GM21529 (cell line): ENCODE results near the gene NRXN3.

Experiments
- ATAC-seq: cut with Tn5 transposase; IDR thresholded peaks from one replicate; pipeline ENCODE4 v1.9.1; 2021; ENCODE audit not compliant: unreplicated experiment

Gene NRXN3

GRCh38 chr14:79487632-79488031 is 1317.5 kb downstream of the NRXN3 start:
- ATAC-seq: no peak

DNA sequence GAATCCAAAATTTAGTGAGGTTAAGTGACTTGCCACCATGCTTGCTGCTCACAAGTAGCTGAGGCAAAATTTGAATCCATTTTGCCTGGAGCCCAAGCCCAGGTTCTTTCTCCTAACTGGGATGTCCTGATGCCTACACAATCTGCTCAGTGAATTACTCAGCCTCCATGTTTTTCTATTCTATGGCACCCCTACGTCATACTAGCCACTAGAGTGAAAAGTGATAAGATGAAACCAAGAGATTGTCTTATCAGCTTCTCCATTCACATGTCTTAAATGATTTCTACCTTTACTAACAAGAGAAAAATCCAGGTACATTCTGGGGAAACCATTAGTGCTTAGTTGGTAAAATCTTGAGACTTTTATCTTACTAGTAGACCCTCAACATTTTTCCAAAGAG is 1321.0 kb downstream of the NRXN3 start:
- no peak for ATAC-seq

DNA sequence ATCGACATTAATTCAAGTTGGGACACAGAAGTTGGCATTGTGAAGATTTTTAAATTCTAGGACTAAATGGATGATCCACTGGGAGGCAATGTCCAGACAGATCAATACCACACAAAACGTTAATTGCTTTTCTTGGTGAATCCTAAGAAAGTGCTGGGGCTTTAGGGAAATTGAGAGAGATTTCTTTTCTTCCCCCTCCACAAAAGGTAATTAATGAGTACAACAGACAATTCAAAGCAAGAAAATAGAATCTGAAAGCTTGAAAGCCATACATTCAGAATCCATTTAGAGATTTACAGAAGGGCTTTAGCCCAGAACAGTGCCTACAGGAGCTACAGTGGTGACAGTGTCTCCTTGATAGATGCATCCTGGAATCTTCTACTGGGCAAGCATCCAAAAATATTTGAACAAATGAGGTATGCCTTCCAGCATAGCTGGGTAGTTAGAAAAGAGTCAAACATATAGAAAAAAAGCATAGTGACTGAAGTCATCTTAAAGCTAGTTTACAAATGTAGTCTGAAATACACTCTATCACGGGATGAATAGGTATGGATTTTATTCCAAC is 1323.0 kb downstream of the NRXN3 start:
- no peak for ATAC-seq

DNA sequence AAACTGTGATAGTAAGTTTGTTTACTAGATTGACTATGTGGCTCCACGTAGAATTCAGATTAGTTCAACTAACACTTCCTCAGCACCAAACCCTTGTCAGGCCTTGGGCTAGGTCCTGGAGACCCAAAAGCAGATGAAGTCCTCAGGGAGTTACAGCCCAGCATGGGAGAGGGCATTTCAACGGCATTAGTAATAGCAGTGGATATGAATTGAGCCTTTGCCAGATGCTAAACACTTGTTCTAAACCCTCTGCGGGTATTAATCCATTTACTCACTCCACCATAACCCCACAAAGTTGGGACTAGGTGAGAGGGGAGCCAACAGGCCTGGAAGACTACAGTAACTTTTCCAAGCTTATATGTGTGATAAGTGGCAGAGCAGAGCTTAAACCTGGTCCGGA is 1326.5 kb downstream of the NRXN3 start:
- ATAC-seq: no peak

DNA sequence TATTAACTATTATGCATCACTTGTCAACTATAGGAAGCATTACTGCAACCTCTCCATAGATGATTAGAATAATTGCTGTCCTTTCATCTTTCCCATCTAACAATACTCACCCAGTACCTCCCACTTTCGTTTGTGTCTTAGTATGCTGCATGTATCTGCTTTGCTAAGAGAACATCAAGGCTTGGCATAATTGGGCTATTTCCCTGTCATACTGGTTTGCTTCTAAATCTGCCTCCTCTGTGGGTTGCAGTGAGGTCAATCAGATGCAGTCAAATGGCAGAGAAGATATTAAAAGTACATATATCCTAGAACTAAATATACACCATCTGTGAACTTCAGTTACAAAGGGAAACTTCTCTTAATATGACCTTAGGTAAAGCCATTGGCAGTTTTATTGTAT is 1330.3 kb downstream of the NRXN3 start:
- ATAC-seq: no peak

- ATAC-seq: no peak
These were observed 1332.1 kb downstream of the NRXN3 start for GRCh38 chr14:79502136-79502750.

DNA sequence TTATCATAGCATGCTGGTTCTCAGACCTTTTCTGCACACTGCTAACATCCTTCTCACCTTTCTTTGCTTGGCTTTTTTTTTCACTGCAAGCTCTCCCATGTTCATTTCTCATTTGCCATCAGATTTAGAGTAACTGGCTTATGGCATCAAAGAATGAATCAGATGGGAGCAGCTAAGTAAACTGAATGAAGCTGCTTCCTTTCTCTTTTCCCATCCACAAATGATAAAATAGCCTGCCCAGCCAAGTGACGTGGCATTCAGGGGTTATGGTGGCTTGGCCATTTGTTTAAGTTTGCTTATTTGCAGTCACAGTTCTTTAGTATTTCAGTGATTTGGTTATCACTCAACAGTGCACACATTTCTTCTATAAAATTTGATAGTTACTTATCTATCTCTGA is 1332.6 kb downstream of the NRXN3 start:
- no peak for ATAC-seq

GRCh38 chr14:79510659-79511058 is 1340.5 kb downstream of the NRXN3 start:
- ATAC-seq: no peak

DNA sequence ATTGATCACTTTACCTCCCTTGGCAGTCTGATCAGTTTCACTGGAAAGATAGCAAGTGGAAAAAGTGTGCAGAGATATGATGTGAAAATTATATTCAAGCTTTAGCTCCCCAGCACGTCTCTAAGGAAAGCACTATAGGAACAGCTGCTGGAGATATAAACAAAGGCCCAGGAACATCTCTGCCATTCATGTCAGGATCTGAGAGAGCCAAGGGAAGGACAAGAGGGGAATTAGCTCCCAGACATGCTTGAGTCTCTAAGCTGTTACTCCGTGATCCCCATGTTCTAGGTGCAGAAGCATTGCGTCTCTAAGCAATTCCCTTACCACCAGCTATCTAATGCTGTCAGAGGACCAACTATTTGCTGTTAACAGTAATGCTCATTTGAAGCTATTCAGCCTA is 1341.0 kb downstream of the NRXN3 start:
- no peak for ATAC-seq

- ATAC-seq: no peak
These were observed 1343.3 kb downstream of the NRXN3 start for GRCh38 chr14:79513446-79513845.

DNA sequence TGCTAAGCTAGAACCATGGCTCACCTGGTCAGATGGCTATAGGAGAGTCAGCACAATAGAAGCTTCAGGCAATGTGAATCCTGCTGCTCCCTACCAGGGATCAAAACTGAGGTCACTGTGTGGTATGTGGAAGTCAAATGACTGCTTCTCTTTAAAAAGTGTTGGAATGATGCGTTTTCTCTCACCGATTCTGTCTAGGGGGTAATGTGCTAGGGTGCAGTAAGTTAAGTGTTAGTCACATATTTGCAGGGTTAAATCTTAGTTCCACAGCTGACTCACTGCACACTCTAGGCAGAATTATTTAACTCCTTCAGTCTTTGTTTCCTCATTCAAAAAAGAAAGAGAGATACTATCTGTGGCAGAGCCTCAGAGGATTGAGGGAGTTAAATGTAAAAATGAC is 1344.5 kb downstream of the NRXN3 start:
- ATAC-seq: no peak

GRCh38 chr14:79515158-79515557 is 1345.0 kb downstream of the NRXN3 start:
- ATAC-seq: no peak

GRCh38 chr14:79516009-79516408 is 1345.8 kb downstream of the NRXN3 start:
- ATAC-seq: no peak

GRCh38 chr14:79525416-79525815 is 1355.2 kb downstream of the NRXN3 start:
- ATAC-seq: no peak

- ATAC-seq: no peak
These were observed 1358.7 kb downstream of the NRXN3 start for GRCh38 chr14:79528828-79529416.

DNA sequence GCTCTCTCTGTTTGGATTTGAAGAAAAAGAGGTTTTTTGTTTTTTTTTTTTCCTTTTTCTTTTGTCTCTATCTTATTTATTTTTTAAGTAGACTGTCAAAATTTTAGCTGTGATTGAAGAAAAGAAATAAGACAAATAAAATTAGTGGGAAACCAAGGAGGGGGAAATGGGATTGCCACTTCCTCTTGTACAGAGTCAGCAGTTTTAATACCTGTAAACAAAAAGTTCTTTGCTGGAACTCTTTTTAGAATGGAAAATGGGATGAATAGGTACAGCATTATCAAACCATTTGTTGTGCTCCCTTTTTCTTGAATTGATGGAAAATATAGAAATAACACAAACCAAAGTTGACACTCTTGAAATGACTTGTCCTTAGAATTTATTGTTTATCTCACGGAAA is 1360.4 kb downstream of the NRXN3 start:
- ATAC-seq: no peak

- ATAC-seq: no peak
These were observed 1364.7 kb downstream of the NRXN3 start for GRCh38 chr14:79534703-79535353.

GRCh38 chr14:79540394-79540793 is 1370.2 kb downstream of the NRXN3 start:
- no peak for ATAC-seq

- ATAC-seq: no peak
These were observed 1371.9 kb downstream of the NRXN3 start for GRCh38 chr14:79542121-79542520.

- no peak for ATAC-seq
These were observed 1373.2 kb downstream of the NRXN3 start for GRCh38 chr14:79543348-79543747.

DNA sequence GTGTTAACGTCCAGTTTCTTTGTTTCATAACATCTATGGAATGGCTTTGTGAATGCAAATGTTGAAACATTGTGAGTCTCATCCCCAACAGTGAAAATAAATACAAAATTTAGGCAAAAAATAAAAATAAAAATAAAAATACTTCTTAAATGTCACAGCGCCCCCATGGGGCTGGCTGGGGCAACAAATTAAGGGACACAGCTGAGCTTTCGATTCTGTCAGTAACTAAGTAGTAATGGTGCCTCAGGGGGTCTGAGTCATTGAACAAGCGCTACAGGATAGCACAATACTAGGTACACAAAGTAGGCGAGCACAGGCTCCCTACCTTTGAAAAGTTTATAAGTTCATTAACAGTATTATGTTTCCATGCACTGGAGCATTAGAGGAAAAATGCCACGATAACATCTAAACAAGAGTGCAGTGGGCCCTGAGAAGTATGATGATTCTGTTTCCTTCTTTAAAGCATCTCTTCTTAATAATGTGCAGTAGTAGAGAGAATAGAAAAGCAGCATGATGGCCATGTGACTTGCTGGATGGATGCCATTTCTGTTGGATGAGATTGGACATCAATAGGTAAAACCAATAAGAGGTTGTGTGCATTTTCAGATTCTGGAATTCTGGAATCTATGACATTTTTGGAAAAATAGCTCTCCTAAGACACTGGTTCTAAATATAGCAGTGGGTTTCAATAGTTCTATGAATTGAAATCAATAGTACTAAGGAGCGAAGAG is 1374.0 kb downstream of the NRXN3 start:
- ATAC-seq: no peak

GRCh38 chr14:79544698-79545070 is 1374.5 kb downstream of the NRXN3 start:
- no peak for ATAC-seq
